ENCODE measurements around the gene CENPB.

DNA sequence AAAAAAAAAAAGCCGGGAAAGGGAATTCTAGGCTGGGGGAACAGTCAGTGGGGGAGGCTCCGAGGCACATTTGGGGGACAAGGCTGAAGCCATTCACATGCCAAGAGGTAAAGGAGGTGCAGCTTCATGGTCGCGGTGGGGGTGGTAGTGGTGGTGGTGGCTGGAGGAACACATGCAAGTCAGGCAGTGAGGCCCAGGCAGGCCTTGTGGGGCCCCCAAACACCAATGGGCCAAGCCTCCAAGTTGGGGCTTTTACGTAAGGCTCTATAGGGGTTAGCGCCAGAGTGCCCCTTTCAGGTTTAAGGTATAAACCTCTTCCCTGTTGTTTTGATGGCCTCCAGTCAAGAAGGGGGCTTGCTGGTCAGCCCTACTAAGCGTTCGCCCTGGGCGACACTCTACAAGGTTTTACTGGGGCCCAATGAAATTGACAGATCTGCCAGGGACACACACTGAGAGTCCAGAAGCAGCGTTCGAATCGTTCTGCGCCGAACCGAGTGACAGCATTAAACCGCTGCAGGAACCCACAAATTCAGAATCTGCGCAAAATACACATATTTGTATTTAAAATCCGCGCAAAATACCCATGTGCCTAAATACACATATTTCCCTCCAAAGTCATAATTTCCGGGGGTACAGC, 33.0 kb upstream of the CENPB start:
- TF ChIP-seq, protein P1, sequence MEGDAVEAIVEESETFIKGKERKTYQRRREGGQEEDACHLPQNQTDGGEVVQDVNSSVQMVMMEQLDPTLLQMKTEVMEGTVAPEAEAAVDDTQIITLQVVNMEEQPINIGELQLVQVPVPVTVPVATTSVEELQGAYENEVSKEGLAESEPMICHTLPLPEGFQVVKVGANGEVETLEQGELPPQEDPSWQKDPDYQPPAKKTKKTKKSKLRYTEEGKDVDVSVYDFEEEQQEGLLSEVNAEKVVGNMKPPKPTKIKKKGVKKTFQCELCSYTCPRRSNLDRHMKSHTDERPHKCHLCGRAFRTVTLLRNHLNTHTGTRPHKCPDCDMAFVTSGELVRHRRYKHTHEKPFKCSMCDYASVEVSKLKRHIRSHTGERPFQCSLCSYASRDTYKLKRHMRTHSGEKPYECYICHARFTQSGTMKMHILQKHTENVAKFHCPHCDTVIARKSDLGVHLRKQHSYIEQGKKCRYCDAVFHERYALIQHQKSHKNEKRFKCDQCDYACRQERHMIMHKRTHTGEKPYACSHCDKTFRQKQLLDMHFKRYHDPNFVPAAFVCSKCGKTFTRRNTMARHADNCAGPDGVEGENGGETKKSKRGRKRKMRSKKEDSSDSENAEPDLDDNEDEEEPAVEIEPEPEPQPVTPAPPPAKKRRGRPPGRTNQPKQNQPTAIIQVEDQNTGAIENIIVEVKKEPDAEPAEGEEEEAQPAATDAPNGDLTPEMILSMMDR (IDR thresholded peaks at IDR 0.05; ENCODE audit: low read depth, low read length, missing input control): no peak
- TF ChIP-seq, protein P2, sequence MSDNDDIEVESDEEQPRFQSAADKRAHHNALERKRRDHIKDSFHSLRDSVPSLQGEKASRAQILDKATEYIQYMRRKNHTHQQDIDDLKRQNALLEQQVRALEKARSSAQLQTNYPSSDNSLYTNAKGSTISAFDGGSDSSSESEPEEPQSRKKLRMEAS (IDR thresholded peaks at IDR 0.05): no peak
- TF ChIP-seq, protein P3, sequence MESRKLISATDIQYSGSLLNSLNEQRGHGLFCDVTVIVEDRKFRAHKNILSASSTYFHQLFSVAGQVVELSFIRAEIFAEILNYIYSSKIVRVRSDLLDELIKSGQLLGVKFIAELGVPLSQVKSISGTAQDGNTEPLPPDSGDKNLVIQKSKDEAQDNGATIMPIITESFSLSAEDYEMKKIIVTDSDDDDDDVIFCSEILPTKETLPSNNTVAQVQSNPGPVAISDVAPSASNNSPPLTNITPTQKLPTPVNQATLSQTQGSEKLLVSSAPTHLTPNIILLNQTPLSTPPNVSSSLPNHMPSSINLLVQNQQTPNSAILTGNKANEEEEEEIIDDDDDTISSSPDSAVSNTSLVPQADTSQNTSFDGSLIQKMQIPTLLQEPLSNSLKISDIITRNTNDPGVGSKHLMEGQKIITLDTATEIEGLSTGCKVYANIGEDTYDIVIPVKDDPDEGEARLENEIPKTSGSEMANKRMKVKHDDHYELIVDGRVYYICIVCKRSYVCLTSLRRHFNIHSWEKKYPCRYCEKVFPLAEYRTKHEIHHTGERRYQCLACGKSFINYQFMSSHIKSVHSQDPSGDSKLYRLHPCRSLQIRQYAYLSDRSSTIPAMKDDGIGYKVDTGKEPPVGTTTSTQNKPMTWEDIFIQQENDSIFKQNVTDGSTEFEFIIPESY (IDR thresholded peaks at IDR 0.05): no peak
- TF ChIP-seq GABPA (IDR thresholded peaks at IDR 0.05 in 1 of 2, conservative IDR thresholded peaks at IDR 0.05 in 1 of 2) (no peak), HNF4G (IDR thresholded peaks at IDR 0.05) (no peak), YY1 (IDR thresholded peaks at IDR 0.05) (no peak), RXRA (IDR thresholded peaks at IDR 0.05) (no peak), SP1 (IDR thresholded peaks at IDR 0.05) (no peak), RAD21 (IDR thresholded peaks at IDR 0.05) (no peak), JUND (IDR thresholded peaks at IDR 0.05) (no peak), EGR1 (IDR thresholded peaks at IDR 0.05; ENCODE audit: low read depth in 2 of 2) (no peak)
- TF ChIP-seq, protein P4, sequence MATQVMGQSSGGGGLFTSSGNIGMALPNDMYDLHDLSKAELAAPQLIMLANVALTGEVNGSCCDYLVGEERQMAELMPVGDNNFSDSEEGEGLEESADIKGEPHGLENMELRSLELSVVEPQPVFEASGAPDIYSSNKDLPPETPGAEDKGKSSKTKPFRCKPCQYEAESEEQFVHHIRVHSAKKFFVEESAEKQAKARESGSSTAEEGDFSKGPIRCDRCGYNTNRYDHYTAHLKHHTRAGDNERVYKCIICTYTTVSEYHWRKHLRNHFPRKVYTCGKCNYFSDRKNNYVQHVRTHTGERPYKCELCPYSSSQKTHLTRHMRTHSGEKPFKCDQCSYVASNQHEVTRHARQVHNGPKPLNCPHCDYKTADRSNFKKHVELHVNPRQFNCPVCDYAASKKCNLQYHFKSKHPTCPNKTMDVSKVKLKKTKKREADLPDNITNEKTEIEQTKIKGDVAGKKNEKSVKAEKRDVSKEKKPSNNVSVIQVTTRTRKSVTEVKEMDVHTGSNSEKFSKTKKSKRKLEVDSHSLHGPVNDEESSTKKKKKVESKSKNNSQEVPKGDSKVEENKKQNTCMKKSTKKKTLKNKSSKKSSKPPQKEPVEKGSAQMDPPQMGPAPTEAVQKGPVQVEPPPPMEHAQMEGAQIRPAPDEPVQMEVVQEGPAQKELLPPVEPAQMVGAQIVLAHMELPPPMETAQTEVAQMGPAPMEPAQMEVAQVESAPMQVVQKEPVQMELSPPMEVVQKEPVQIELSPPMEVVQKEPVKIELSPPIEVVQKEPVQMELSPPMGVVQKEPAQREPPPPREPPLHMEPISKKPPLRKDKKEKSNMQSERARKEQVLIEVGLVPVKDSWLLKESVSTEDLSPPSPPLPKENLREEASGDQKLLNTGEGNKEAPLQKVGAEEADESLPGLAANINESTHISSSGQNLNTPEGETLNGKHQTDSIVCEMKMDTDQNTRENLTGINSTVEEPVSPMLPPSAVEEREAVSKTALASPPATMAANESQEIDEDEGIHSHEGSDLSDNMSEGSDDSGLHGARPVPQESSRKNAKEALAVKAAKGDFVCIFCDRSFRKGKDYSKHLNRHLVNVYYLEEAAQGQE (IDR thresholded peaks at IDR 0.05): no peak

Data from liver (tissue), 3 donors.